Tibial artery (tissue), 4 donors: ENCODE measurements around the gene NOTCH2.

Experiments used
- DNase-seq, 2 donors: peaks; one replicate each; pipeline ENCODE4 v3.0.0-alpha.2; 2019
- H3K27ac ChIP-seq, 2 donors: fragments of 200-600 bp; sonication (generic) in 1 of 2; 1 replicate in 1 of 2; 2 replicates in 1 of 2; pipeline ENCODE4 v1.5.1; 2018 to 2019; ENCODE audit warnings: mild to moderate bottlenecking in 1 of 2
- H3K27me3 ChIP-seq, 2 donors: fragments of 200-600 bp; sonication (generic) in 1 of 2; one replicate each; pipeline versions ENCODE4 v1.5.1 to v1.6.0; 2016 to 2019
- H3K36me3 ChIP-seq, 3 donors: fragments of 200-600 bp; sonication (generic) in 2 of 3; one replicate each; pipeline ENCODE4 v1.5.1; 2016 to 2019; ENCODE audit warnings: mild to moderate bottlenecking in 2 of 3
- H3K4me1 ChIP-seq, 4 donors: fragments of 200-600 bp; sonication (generic) in 2 of 4; 1 replicate in 3 of 4; 2 replicates in 1 of 4; pipeline ENCODE4 v1.5.1; 2016 to 2019
- H3K4me3 ChIP-seq, 2 donors: fragments of 200-600 bp; sonication (generic) in 1 of 2; 1 replicate in 1 of 2; 2 replicates in 1 of 2; pipeline ENCODE4 v1.5.1; 2018 to 2019; ENCODE audit warnings: mild to moderate bottlenecking in 2 of 2
- H3K9me3 ChIP-seq, 3 donors: fragments of 200-600 bp; sonication (generic) in 1 of 3; one replicate each; pipeline ENCODE4 v1.5.1; 2016 to 2019
- intact Hi-C: fragments of 100-400 bp; cut with DNase I; formaldehyde crosslinking; loops from one replicate; pipeline ENCODE4 v1.15.0; 2023; ENCODE audit warnings: low total_unique reads
- TF ChIP-seq, protein P1 (sequence below), 2 experiments: fragments of 200-600 bp in 1 of 2; fragments of 450-650 bp in 1 of 2; IDR thresholded peaks; one replicate each; pipeline ENCODE4 v1.5.1; 2017 to 2019; ENCODE audit warnings: antibody characterized with exemption in 2 of 2, mild to moderate bottlenecking in 1 of 2, moderate library complexity in 1 of 2

The NOTCH2 gene

DNA sequence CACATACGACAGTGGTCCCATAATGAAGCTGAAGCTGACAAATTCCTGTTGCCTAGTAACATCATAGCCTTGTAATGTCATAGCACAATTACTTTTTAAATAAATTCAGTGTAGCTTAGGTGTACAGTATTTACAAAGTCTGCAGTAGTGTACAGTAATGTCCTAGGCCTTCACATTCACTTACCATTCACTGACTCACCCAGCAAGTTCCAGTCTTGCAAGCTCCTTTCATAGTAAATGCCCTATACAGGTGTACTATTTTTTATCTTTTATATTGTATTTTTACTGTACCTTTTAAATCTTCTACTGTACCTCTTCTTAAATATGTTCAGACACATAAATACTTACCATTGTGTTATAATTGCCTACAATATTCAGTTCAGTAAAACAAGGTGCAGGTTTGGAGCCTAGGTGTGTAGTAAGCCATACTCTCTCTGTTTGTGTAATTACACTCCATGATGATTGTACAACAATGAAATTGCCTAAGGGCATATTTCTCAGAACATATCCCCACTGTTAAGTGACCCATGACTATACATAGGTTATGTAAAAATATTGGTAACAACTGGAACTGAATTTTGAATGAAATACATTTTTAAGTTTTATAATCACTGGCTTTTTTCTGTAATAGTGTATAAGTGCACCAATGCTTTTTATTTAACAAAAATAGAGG is 139.7 kb downstream of the NOTCH2 start:
- peaks cover 74 to 80% (median 75%) of the 10 kb centered on the region in 3 donors for H3K36me3 ChIP-seq

DNA sequence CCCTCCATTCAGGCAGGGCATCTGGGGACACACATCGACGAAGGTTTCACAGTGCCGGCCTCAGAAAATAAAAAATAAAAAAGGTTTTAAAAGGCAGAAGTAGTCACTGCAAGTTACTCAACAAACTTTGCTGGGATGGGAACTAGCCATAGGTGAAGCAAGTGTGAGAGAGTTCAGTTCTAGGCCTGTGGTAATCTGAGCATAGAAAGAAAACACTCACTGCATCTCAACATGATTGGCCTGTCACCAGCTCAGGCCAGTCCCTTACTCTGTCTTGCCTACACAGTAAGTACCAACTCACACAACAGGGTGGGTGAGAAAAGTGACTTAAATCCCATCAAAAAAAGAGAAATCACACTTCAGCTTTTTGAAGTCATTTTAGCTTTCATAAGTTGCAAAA is 142.9 kb downstream of the NOTCH2 start:
- peaks cover 80 to 85% (median 80%) of the 10 kb centered on the region in 3 donors for H3K36me3 ChIP-seq
- TF ChIP-seq, protein P1, sequence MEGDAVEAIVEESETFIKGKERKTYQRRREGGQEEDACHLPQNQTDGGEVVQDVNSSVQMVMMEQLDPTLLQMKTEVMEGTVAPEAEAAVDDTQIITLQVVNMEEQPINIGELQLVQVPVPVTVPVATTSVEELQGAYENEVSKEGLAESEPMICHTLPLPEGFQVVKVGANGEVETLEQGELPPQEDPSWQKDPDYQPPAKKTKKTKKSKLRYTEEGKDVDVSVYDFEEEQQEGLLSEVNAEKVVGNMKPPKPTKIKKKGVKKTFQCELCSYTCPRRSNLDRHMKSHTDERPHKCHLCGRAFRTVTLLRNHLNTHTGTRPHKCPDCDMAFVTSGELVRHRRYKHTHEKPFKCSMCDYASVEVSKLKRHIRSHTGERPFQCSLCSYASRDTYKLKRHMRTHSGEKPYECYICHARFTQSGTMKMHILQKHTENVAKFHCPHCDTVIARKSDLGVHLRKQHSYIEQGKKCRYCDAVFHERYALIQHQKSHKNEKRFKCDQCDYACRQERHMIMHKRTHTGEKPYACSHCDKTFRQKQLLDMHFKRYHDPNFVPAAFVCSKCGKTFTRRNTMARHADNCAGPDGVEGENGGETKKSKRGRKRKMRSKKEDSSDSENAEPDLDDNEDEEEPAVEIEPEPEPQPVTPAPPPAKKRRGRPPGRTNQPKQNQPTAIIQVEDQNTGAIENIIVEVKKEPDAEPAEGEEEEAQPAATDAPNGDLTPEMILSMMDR (IDR thresholded peaks at IDR 0.05): no peak
- no peak for DNase-seq
- no peaks in the 10 kb centered on the region for H3K9me3 ChIP-seq
- no peaks in the 10 kb centered on the region for H3K27me3 ChIP-seq
- no peaks in the 10 kb centered on the region for H3K4me1 ChIP-seq
- no peak overlapping the region for H3K27ac ChIP-seq
- intact Hi-C loops: no loop called here
- no peak overlapping the region for H3K4me3 ChIP-seq

More for the DNA sequence above, 139.7 kb downstream of the NOTCH2 start:
- TF ChIP-seq, protein P1 (IDR thresholded peaks at IDR 0.05): no peak
- intact Hi-C loops: no loop called here
- Histone ChIP-seq H3K4me3 (no peak overlapping the region), H3K27me3 (no peaks in the 10 kb centered on the region), H3K4me1 (no peaks in the 10 kb centered on the region), H3K27ac (no peak overlapping the region), H3K9me3 (no peaks in the 10 kb centered on the region)
- DNase-seq: no peak

- TF ChIP-seq, protein P1 (IDR thresholded peaks at IDR 0.05): no peak
- no peak overlapping the region for H3K27ac ChIP-seq
- H3K27me3 ChIP-seq: no peaks in the 10 kb centered on the region
- DNase-seq: no peak
- H3K9me3 ChIP-seq: no peaks in the 10 kb centered on the region
- intact Hi-C loops: no loop called here
- peaks cover 93 to 94% (median 93%) of the 10 kb centered on the region in 3 donors for H3K36me3 ChIP-seq
- no peaks in the 10 kb centered on the region for H3K4me1 ChIP-seq
- H3K4me3 ChIP-seq: no peak overlapping the region
These were observed 144.2 kb downstream of the NOTCH2 start for GRCh38 chr1:119924948-119925898.

GRCh38 chr1:119920104-119920968 is 149.1 kb downstream of the NOTCH2 start:
- H3K4me3 ChIP-seq: no peak overlapping the region
- no peaks in the 10 kb centered on the region for H3K27me3 ChIP-seq
- H3K4me1 ChIP-seq: no peaks in the 10 kb centered on the region
- no peaks in the 10 kb centered on the region for H3K9me3 ChIP-seq
- no peak for DNase-seq
- intact Hi-C loops: no loop called here
- peaks cover 95 to 100% (median 99%) of the 10 kb centered on the region in 3 donors for H3K36me3 ChIP-seq
- TF ChIP-seq, protein P1 (IDR thresholded peaks at IDR 0.05): no peak
- H3K27ac ChIP-seq: no peak overlapping the region

GRCh38 chr1:119919241-119919640 is 150.2 kb downstream of the NOTCH2 start:
- Histone ChIP-seq H3K9me3 (no peaks in the 10 kb centered on the region), H3K27me3 (no peaks in the 10 kb centered on the region), H3K27ac (no peak overlapping the region), H3K36me3 (peaks cover 93 to 100% (median 99%) of the 10 kb centered on the region in 3 donors), H3K4me1 (no peaks in the 10 kb centered on the region), H3K4me3 (no peak overlapping the region)
- no peak for DNase-seq
- intact Hi-C loops: no loop called here
- TF ChIP-seq, protein P1 (IDR thresholded peaks at IDR 0.05): no peak
